Neural crest cell (in vitro differentiated cells): ENCODE results near the gene CLASP1. TPM values are rescaled to one million over a fixed set of nuclear protein-coding genes. Genes with fewer than 3 reads are reported as not detected.

Experiments
- DNase-seq: peaks from one replicate; pipeline ENCODE4 v3.0.0; 2021; ENCODE audit warnings: low read depth, mixed read lengths, low spot score
- H3K27ac Mint-ChIP-seq: one replicate; pipeline ENCODE4 v1.8.0; 2021; ENCODE audit warnings: mild to moderate bottlenecking, mixed read lengths; ENCODE audit not compliant: unreplicated experiment
- H3K27me3 Mint-ChIP-seq: 2 replicates; pipeline ENCODE4 v1.8.0; 2021; ENCODE audit warnings: low read depth, mild to moderate bottlenecking, mixed read lengths
- H3K36me3 Mint-ChIP-seq: 2 replicates; pipeline ENCODE4 v1.8.0; 2021; ENCODE audit warnings: low read depth, mild to moderate bottlenecking, mixed read lengths
- H3K4me1 Mint-ChIP-seq: 2 replicates; pipeline ENCODE4 v1.8.0; 2021; ENCODE audit warnings: mixed read lengths
- H3K4me3 Mint-ChIP-seq: one replicate; pipeline ENCODE4 v1.8.0; 2021; ENCODE audit warnings: mild to moderate bottlenecking, mixed read lengths
- H3K9me3 Mint-ChIP-seq: 2 replicates; pipeline ENCODE4 v1.8.0; 2021; ENCODE audit warnings: mixed read lengths
- total RNA-seq: library from RNA; stranded (reverse); gene quantifications from 2 replicates; pipeline ENCODE4 v1.2.1, GENCODE V29; 2021
- TF ChIP-seq, protein P1 (sequence below): fragments of 200-600 bp; sonication (generic); conservative IDR thresholded peaks from 2 replicates; pipeline ENCODE4 v1.5.0; 2021; ENCODE audit warnings: antibody characterized with exemption, mild to moderate bottlenecking

Gene CLASP1
- total RNA-seq, 1 donor from 2014 or later: 95.8 TPM

GRCh38 chr2:121550669-121551068 lies 98.6 kb downstream of the CLASP1 start:
- TF ChIP-seq, protein P1, sequence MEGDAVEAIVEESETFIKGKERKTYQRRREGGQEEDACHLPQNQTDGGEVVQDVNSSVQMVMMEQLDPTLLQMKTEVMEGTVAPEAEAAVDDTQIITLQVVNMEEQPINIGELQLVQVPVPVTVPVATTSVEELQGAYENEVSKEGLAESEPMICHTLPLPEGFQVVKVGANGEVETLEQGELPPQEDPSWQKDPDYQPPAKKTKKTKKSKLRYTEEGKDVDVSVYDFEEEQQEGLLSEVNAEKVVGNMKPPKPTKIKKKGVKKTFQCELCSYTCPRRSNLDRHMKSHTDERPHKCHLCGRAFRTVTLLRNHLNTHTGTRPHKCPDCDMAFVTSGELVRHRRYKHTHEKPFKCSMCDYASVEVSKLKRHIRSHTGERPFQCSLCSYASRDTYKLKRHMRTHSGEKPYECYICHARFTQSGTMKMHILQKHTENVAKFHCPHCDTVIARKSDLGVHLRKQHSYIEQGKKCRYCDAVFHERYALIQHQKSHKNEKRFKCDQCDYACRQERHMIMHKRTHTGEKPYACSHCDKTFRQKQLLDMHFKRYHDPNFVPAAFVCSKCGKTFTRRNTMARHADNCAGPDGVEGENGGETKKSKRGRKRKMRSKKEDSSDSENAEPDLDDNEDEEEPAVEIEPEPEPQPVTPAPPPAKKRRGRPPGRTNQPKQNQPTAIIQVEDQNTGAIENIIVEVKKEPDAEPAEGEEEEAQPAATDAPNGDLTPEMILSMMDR: no peak
- H3K9me3 Mint-ChIP-seq: peaks cover 27% of the 10 kb centered on the region
- H3K27me3 Mint-ChIP-seq: no peaks in the 10 kb centered on the region
- H3K36me3 Mint-ChIP-seq: peaks cover 38% of the 10 kb centered on the region
- H3K4me3 Mint-ChIP-seq: no peak overlapping the region
- DNase-seq: no peak
- H3K4me1 Mint-ChIP-seq: peaks cover 18% of the 10 kb centered on the region
- no peak overlapping the region for H3K27ac Mint-ChIP-seq

GRCh38 chr2:121547646-121548045 lies 101.6 kb downstream of the CLASP1 start:
- H3K36me3 Mint-ChIP-seq: peaks cover 35% of the 10 kb centered on the region
- no peaks in the 10 kb centered on the region for H3K27me3 Mint-ChIP-seq
- TF ChIP-seq, protein P1: no peak
- H3K4me3 Mint-ChIP-seq: no peak overlapping the region
- H3K9me3 Mint-ChIP-seq: peaks cover 24% of the 10 kb centered on the region
- peaks cover 25% of the 10 kb centered on the region for H3K4me1 Mint-ChIP-seq
- H3K27ac Mint-ChIP-seq: peak overlapping the region; percentile 6
- no peak for DNase-seq

DNA sequence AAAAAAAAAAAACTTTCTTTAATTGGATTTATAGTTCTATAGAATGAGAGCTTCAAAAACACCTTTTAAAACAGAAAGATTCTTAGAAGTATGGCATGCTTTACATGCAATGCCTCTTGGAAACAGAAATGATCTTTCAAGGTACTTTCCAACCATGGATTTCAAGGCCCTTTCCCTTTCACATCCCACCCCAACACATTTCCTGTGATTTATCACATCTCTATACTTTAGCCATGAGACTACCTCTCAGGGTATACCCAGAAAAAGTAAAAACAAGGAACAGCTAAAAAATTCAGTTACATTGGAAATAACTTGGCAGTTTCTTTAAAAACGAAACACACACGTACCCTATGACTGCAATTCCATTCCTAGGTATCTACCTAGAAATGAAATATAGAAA lies 103.3 kb downstream of the CLASP1 start:
- Mint-ChIP-seq H3K27ac (no peak overlapping the region), H3K36me3 (peaks cover 33% of the 10 kb centered on the region), H3K27me3 (no peaks in the 10 kb centered on the region), H3K9me3 (peaks cover 24% of the 10 kb centered on the region), H3K4me3 (no peak overlapping the region), H3K4me1 (peaks cover 25% of the 10 kb centered on the region)
- TF ChIP-seq, protein P1: no peak
- no peak for DNase-seq

GRCh38 chr2:121545257-121545656 lies 104.0 kb downstream of the CLASP1 start:
- Mint-ChIP-seq H3K27me3 (no peaks in the 10 kb centered on the region), H3K27ac (peak overlapping the region; percentile 11), H3K9me3 (peaks cover 18% of the 10 kb centered on the region), H3K4me1 (peaks cover 25% of the 10 kb centered on the region), H3K36me3 (peaks cover 26% of the 10 kb centered on the region), H3K4me3 (no peak overlapping the region)
- DNase-seq: no peak
- TF ChIP-seq, protein P1: no peak

- Mint-ChIP-seq H3K27me3 (no peaks in the 10 kb centered on the region), H3K4me3 (no peak overlapping the region), H3K36me3 (peaks cover 2% of the 10 kb centered on the region), H3K27ac (no peak overlapping the region), H3K9me3 (no peaks in the 10 kb centered on the region), H3K4me1 (peaks cover 40% of the 10 kb centered on the region)
- TF ChIP-seq, protein P1: no peak
- DNase-seq: no peak
Measured at GRCh38 chr2:121541495-121541894, 107.8 kb downstream of the CLASP1 start.
